ENCODE measurements around the gene VPS8. TPM values are rescaled to one million over a fixed set of nuclear protein-coding genes. Genes with fewer than 3 reads are reported as not detected.
"Not testable (repeated sequence)": the region's sequence is repeated elsewhere in the genome, so short reads cannot be mapped to it uniquely, and the experiment has no call there.

The VPS8 gene
- total and polyA plus RNA-seq, 5 donors = 10.9 to 39.7 (median 26.9) TPM

DNA sequence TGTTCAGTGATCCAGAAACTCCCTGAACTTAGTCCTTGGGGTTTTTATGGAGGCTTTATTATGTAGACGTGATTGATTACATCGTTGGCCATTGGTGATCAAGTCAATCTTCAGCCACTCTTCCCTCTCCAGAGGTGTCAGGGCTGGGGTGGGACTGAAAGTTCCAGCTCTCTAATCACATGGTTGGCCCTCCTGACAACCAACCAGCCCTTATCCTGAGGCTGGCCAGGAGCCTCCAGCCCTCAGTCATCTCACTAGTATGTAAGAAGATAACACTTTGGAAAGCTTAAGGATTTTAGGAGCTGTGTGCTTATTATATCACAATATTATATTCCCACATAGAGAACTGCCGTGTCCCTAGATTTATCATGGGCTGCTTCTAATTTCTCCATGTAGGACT, 142.3 kb downstream of the VPS8 start:
- DNase-seq (peak; percentile 22 to 66 (median 44)), ATAC-seq (peak; percentile 65 to 87)
- H3K4me3 ChIP-seq (ENCODE audit: low read length) = no peak overlapping the region
- no peak overlapping the region for H3K27ac ChIP-seq (ENCODE audit: low read length)
- H3K4me1 ChIP-seq (ENCODE audit: control insufficient read depth, insufficient read depth, low read length) = peaks cover 2% of the 10 kb centered on the region
- intact Hi-C loops (cut with DNase I) = no loop called here
- no peaks in the 10 kb centered on the region for H3K27me3 ChIP-seq (ENCODE audit: control insufficient read depth, insufficient read depth)
- H3K9me3 ChIP-seq (ENCODE audit: control insufficient read depth, low read length) = no peaks in the 10 kb centered on the region
- 54% methylated on average over 3 of the region's 3 CpGs for WGBS

DNA sequence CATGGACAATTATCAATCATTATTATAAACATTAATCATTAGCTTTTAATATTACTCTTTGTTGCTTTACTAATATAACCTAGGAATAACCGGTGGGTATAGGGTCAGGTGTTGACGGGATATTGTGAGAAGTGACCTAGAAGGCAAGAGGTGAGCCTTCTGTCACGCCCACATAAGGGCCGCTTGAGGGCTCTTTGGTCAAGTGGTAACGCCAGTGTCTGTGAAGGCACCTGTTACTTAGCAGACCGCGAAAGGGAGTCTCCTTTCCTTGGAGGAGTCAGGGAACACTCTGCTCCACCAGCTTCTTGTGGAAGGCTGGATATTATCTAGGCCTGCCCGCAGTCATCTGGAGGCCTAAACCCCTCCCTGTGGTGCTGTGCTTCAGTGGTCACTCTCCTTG, 142.9 kb downstream of the VPS8 start:
- WGBS = 96% methylated on average over 8 of the region's 8 CpGs
- DNase-seq; ATAC-seq; H3K4me1 ChIP-seq (ENCODE audit: control insufficient read depth, insufficient read depth, low read length); H3K9me3 ChIP-seq (ENCODE audit: control insufficient read depth, low read length); H3K27me3 ChIP-seq (ENCODE audit: control insufficient read depth, insufficient read depth); intact Hi-C loops (cut with DNase I); H3K27ac ChIP-seq (ENCODE audit: low read length); H3K4me3 ChIP-seq (ENCODE audit: low read length): not testable (repeated sequence)

DNA sequence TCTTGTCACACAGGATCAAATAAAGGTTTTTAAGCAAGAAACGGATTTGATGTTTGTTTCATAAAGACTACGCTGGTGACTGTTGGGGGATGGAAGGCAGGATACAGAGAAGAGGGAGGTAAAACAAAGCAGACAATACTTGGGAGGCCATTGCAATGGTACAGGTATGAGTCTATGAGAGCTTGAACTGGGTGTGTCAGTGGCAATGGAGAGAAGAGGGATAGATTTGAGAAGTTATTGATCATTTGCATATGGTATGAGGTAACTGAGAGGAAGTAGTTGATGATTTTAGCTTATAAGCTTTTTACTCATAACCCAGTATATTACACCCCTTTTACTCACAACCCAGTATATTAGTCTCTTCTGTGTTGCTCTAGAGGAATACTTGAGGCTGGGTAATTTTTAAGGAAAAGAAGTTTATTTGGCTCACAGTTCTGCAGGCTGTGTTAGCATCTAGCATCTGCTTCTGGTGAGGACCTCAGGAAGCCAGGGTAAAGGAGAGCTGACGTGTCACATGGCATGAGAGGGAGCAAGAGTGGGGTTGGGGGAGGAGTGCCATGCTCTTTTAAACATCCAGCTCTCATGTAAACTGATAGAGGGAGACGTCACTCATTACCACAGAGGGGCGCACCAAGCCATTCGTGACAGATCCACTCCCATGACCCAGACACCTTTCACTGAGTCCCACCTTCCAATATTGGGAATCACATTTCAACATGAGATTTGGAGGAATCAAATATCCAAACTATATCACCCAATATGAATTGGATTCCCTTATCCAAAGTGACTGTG, 153.9 kb downstream of the VPS8 start:
- H3K27ac ChIP-seq (ENCODE audit: low read length) = no peak overlapping the region
- no peak for ATAC-seq
- DNase-seq = no peak
- H3K4me1 ChIP-seq (ENCODE audit: control insufficient read depth, insufficient read depth, low read length) = no peaks in the 10 kb centered on the region
- intact Hi-C loops (cut with DNase I) = no loop called here
- no peaks in the 10 kb centered on the region for H3K9me3 ChIP-seq (ENCODE audit: control insufficient read depth, low read length)
- no peak overlapping the region for H3K4me3 ChIP-seq (ENCODE audit: low read length)
- WGBS = 90% methylated on average over 6 of the region's 6 CpGs
- H3K27me3 ChIP-seq (ENCODE audit: control insufficient read depth, insufficient read depth) = no peaks in the 10 kb centered on the region

DNA sequence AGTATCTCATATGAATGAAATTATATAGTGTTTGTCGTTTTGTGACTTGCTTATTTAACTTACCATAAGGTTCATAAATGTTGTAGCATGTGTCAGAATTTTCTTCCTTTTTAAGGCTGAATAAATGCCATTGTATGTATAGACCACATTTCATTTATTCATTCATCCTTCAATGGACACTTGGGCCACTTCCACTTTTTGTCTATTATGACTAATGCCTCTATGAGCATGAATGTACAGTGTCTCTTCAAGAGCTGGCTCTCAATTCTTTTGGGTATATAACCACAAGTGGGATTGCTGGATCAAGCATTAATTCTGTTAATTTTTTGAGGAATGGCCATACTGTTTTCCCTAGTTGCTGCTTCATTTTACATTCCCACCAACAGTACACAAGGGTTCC, 156.1 kb downstream of the VPS8 start:
- Histone ChIP-seq H3K4me3 (ENCODE audit: low read length) (no peak overlapping the region), H3K4me1 (ENCODE audit: control insufficient read depth, insufficient read depth, low read length) (no peaks in the 10 kb centered on the region), H3K27ac (ENCODE audit: low read length) (no peak overlapping the region), H3K9me3 (ENCODE audit: control insufficient read depth, low read length) (no peaks in the 10 kb centered on the region), H3K27me3 (ENCODE audit: control insufficient read depth, insufficient read depth) (no peaks in the 10 kb centered on the region)
- ATAC-seq = no peak
- no peak for DNase-seq
- 96% methylated on average over 1 of the region's 1 CpG for WGBS
- intact Hi-C loops (cut with DNase I) = no loop called here

DNA sequence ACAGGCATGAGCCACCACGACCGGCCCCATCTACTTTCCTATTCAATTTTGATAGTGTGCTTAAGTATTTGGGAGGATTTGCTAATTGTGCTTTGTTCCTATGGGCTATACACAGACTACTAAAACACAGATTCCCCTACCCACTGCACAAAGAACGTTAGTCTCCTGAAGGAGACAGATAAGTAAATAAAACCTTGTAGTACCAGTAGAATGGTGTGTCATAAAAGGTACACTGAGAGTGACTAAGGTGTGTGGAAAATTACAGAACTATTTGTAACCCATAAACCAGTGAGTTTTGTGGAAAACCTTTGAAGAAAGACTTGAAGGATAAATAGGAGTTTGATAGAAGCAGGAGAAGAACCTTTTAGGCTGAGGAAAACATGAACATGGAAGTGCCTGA, 158.2 kb downstream of the VPS8 start:
- no peak overlapping the region for H3K27ac ChIP-seq (ENCODE audit: low read length)
- DNase-seq (no peak), ATAC-seq (no peak)
- no peak overlapping the region for H3K4me3 ChIP-seq (ENCODE audit: low read length)
- intact Hi-C loops (cut with DNase I) = no loop called here
- 92% methylated on average over 3 of the region's 3 CpGs for WGBS
- H3K9me3 ChIP-seq (ENCODE audit: control insufficient read depth, low read length) = no peaks in the 10 kb centered on the region
- no peaks in the 10 kb centered on the region for H3K4me1 ChIP-seq (ENCODE audit: control insufficient read depth, insufficient read depth, low read length)
- no peaks in the 10 kb centered on the region for H3K27me3 ChIP-seq (ENCODE audit: control insufficient read depth, insufficient read depth)

DNA sequence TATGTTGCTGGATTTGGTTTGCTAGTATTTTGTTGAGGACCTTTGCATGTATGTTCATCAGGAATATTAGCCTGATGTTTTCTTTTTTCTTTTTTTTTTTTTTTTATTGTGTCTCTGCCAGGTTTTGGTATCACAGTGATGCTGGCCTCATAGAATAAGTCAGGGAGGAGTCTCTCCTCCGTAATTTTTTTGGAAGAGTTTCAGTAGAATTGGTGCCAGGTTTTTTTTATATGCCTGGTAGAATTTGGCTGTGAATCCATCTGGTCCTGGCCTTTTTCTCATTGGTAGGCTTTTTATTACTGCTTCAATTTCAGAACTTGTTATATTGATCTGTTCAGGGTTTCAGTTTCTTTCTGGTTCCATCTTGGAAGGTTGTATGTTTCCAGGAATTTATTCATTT, 165.8 kb downstream of the VPS8 start:
- H3K4me1 ChIP-seq (ENCODE audit: control insufficient read depth, insufficient read depth, low read length) = peaks cover 2% of the 10 kb centered on the region
- no peak overlapping the region for H3K27ac ChIP-seq (ENCODE audit: low read length)
- intact Hi-C loops (cut with DNase I) = no loop called here
- no peak for DNase-seq
- H3K27me3 ChIP-seq (ENCODE audit: control insufficient read depth, insufficient read depth) = no peaks in the 10 kb centered on the region
- WGBS = 13% methylated on average over 1 of the region's 1 CpG
- no peaks in the 10 kb centered on the region for H3K9me3 ChIP-seq (ENCODE audit: control insufficient read depth, low read length)
- no peak overlapping the region for H3K4me3 ChIP-seq (ENCODE audit: low read length)
- no peak for ATAC-seq

DNA sequence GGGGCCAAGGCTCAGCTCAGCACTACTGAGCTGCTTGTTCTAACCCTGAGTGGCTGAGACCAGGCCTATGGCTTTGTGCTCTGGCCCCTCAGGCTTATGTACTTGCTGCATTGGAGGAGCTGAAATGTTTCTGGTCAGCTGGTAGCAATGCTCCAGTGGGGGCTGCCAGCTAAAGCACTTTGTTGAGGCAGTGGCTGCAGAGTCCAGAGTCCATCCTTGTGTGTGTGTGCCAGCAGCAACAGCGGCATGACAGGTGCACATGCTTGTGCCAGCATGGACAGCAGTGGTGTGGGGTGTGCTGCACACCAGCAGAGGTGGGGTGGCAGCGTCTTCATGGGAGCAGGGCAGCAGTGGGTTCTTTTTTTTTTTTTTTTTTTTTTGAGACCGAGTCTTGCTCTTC, 169.1 kb downstream of the VPS8 start:
- over 99% methylated on average over 3 of the region's 3 CpGs for WGBS

DNA sequence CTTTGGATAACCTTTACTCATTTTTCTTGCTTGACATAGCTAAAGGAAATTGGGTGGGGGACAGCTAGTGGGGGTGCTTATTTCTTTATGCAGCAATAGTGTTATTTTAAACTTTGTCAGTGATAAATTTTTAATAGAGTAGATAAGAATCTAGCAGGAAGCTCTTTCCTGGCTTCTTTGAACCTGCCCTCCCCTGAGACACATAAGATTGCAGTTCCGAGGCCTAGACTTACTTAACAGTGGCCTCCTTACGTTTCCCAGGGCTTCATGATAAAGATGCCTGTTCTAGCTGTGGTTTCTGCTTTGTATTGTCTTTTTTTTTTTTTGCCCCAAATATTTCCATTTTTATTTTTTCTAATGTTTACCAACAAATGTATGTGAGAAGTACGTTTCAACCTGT, 170.1 kb downstream of the VPS8 start:
- no peak overlapping the region for H3K27ac ChIP-seq (ENCODE audit: low read length)
- H3K27me3 ChIP-seq (ENCODE audit: control insufficient read depth, insufficient read depth) = no peaks in the 10 kb centered on the region
- H3K4me1 ChIP-seq (ENCODE audit: control insufficient read depth, insufficient read depth, low read length) = peaks cover 2% of the 10 kb centered on the region
- H3K4me3 ChIP-seq (ENCODE audit: low read length) = no peak overlapping the region
- intact Hi-C loops (cut with DNase I) = no loop called here
- ATAC-seq (no peak), DNase-seq (no peak)
- H3K9me3 ChIP-seq (ENCODE audit: control insufficient read depth, low read length) = no peaks in the 10 kb centered on the region
- 52% methylated on average over 3 of the region's 3 CpGs for WGBS

More for the DNA sequence above, 169.1 kb downstream of the VPS8 start:
- Histone ChIP-seq H3K4me3 (ENCODE audit: low read length) (no peak overlapping the region), H3K27me3 (ENCODE audit: control insufficient read depth, insufficient read depth) (no peaks in the 10 kb centered on the region), H3K4me1 (ENCODE audit: control insufficient read depth, insufficient read depth, low read length) (peaks cover 2% of the 10 kb centered on the region), H3K9me3 (ENCODE audit: control insufficient read depth, low read length) (no peaks in the 10 kb centered on the region), H3K27ac (ENCODE audit: low read length) (no peak overlapping the region)
- intact Hi-C loops (cut with DNase I) = no loop called here
- DNase-seq (no peak), ATAC-seq (no peak)

DNA sequence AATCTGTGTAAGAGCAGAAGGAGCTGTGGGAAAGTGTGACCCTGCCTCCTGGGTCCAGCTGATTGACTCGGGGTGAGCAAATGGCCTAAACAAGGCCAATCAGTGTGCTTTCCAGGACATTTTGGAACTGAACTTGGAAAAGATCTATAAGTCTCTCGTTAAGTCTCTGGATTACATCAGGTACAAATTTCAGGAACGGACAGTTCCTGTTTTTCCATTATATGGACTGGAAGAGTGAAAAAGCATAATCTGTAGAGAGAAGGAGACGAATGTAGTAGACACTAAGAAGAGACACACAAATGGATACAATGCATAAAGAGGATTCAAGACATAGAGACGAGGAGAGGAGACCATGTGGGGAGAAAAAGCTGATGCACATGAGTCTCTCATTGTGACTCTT, 173.6 kb downstream of the VPS8 start:
- peaks cover 2% of the 10 kb centered on the region for H3K4me1 ChIP-seq (ENCODE audit: control insufficient read depth, insufficient read depth, low read length)
- no peak for ATAC-seq

DNA sequence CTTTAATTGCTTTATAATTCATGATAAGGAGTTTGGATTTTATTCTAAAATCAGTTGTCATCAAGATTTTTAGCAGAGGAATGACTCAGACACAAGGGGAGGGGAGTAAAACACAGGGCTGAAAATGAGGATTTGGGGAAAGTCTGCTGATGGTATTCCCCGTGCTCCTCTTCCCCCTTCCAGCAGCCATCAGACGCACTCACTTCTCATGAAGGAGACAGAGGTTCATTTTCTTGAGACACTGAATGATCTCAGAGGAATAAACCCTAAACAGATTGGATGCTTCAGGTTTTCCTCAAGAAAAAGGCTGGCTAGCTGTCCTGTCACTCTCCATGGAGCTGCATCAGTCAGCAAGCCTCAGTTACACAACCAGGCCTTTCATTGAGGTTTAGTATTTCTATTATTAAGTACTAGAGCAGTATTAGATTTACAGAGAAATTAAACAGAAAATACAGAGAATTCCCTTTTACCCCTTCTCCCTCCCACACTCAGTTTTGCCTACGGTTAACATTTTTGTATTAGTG, 174.5 kb downstream of the VPS8 start:
- Histone ChIP-seq H3K27ac (ENCODE audit: low read length) (no peak overlapping the region), H3K9me3 (ENCODE audit: control insufficient read depth, low read length) (no peaks in the 10 kb centered on the region), H3K4me1 (ENCODE audit: control insufficient read depth, insufficient read depth, low read length) (no peaks in the 10 kb centered on the region), H3K4me3 (ENCODE audit: low read length) (no peak overlapping the region), H3K27me3 (ENCODE audit: control insufficient read depth, insufficient read depth) (no peaks in the 10 kb centered on the region)
- DNase-seq (no peak), ATAC-seq (peak; percentile 34 to 55)
- intact Hi-C loops (cut with DNase I) = no loop called here
- WGBS = 69% methylated on average over 3 of the region's 3 CpGs

More for the DNA sequence above, 173.6 kb downstream of the VPS8 start:
- DNase-seq = no peak
- H3K27ac ChIP-seq (ENCODE audit: low read length) = no peak overlapping the region
- no peaks in the 10 kb centered on the region for H3K9me3 ChIP-seq (ENCODE audit: control insufficient read depth, low read length)
- H3K27me3 ChIP-seq (ENCODE audit: control insufficient read depth, insufficient read depth) = no peaks in the 10 kb centered on the region
- no peak overlapping the region for H3K4me3 ChIP-seq (ENCODE audit: low read length)
- 94% methylated on average over 5 of the region's 5 CpGs for WGBS
- intact Hi-C loops (cut with DNase I) = no loop called here

DNA sequence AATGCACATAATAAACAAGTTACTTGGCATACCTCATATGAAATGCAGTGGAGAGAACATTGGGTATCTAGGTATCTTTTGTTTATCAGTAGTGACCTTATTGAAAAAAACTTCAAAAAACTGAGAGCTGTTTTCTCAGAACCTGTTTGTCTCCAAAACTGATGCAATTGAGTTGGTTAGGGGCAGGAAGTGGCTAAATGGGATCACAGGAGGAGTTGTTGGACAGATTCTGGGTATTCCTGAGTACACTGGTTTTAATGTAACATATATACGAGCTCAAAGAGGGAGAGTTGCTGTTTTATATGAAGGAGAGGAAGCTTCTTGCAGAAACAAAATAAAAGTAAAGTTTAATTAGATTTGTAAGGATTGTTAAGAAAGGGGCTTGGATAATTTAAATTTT, 181.4 kb downstream of the VPS8 start:
- Histone ChIP-seq H3K4me3 (ENCODE audit: low read length) (no peak overlapping the region), H3K4me1 (ENCODE audit: control insufficient read depth, insufficient read depth, low read length) (no peaks in the 10 kb centered on the region), H3K9me3 (ENCODE audit: control insufficient read depth, low read length) (no peaks in the 10 kb centered on the region), H3K27ac (ENCODE audit: low read length) (no peak overlapping the region), H3K27me3 (ENCODE audit: control insufficient read depth, insufficient read depth) (no peaks in the 10 kb centered on the region)
- ATAC-seq (no peak), DNase-seq (no peak)
- WGBS = 98% methylated on average over 1 of the region's 1 CpG
- intact Hi-C loops (cut with DNase I) = no loop called here
